Measurements from ENCODE around the gene SRGAP2C. TPM values are rescaled to one million over a fixed set of nuclear protein-coding genes. Genes with fewer than 3 reads are reported as not detected.
A peak's percentile ranks its signal among the peaks of the same experiment; 100 is the strongest.
"Not testable (repeated sequence)": the region's sequence is repeated elsewhere in the genome, so short reads cannot be mapped to it uniquely, and the experiment has no call there.

SRGAP2C gene
- total RNA-seq, 1 donor from 2014 or later = 18.6 TPM

DNA sequence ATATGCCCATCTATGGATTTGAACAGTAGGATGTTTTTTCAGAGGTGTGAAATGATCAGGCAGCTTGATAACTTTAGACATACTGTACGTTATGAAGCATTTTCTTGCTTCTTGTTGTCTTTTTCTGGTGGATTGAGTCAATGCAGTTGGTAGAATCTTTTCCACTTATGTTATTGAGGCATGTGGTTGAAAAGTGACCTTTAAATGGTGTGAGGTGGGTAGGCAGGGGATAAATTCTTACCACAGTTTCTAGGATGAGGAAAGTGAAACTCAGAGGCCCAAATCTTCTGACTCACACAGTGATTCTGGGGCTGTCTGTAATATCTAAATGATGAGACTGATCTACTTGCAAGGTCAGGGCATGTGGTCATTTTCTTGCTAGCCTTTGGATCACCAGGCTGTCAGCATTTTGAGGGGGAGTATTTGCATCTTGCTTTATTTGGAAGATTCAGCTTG is 79.0 kb downstream of the SRGAP2C start:
- H3K27ac ChIP-seq; intact Hi-C loops (cut with DNase I); H3K9me3 ChIP-seq; H3K4me3 ChIP-seq; H3K4me1 ChIP-seq; H3K36me3 ChIP-seq; DNase-seq (ENCODE audit: low spot score in 2 of 2); H3K27me3 ChIP-seq: not testable (repeated sequence)

DNA sequence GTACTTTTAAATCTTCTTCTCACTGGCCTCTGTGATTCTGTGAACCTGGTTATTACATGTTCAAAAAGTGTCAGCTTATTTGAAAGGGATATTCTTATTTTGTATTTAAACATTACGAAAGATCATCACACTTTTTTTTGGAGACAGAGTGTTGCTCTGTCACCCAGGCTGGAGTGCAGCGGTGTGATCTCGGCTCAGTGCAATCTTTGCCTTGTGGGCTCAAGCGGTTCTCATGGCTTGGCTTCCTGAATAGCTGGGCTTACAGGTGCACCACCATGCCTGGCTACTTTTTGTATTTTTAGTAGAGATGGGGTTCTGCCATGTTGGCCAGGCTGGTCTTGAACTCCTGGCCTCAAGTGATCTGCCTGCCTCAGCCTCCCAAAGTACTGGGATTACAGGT is 82.3 kb downstream of the SRGAP2C start:
- H3K27me3 ChIP-seq; H3K4me3 ChIP-seq; intact Hi-C loops (cut with DNase I); H3K36me3 ChIP-seq; H3K9me3 ChIP-seq; DNase-seq (ENCODE audit: low spot score in 2 of 2); H3K27ac ChIP-seq; H3K4me1 ChIP-seq: not testable (repeated sequence)

DNA sequence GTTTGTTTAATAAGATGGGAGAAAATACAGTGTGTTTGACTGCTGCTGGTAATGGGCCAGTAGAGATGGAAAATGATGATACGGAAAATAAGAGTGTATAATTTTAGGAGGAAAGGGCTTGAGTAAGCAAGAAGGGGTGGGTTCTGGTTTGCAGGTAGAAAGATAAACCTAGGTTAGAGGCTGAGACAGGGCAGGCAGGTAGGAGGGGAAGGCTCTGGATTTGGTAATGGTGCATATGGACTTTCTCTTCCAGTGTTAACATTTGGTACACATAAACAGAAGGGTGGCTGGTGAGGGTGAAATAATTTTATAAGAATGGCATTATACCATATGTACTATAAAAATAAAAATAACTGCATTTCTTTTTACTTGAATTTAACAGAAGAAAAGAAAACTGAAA is 84.5 kb downstream of the SRGAP2C start:
- DNase-seq (ENCODE audit: low spot score in 2 of 2); intact Hi-C loops (cut with DNase I): not testable (repeated sequence)

DNA sequence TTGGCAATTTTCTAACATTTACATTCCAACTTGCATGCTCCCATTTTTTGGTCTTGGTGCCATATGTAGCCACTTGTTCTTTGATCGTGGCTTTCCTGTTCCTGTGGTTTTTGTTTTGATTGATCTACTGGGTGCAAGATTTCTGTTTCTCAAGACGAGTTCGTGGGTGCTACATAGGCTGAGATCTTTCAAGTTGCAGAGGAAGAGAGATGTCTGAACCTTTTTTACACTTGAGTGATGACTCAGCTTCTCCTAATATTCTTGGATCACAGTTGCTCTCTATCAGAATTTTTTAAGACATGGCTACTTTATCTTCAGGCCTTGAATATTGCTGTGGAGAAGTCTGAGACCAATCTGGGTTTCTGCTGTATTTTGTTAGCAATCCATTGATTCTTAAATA is 85.2 kb downstream of the SRGAP2C start:
- intact Hi-C loops (cut with DNase I) = not testable (repeated sequence)

More for the DNA sequence above, 84.5 kb downstream of the SRGAP2C start:
- H3K27me3 ChIP-seq, H3K27ac ChIP-seq, H3K4me1 ChIP-seq, H3K36me3 ChIP-seq, H3K4me3 ChIP-seq, H3K9me3 ChIP-seq: not testable (repeated sequence)

DNA sequence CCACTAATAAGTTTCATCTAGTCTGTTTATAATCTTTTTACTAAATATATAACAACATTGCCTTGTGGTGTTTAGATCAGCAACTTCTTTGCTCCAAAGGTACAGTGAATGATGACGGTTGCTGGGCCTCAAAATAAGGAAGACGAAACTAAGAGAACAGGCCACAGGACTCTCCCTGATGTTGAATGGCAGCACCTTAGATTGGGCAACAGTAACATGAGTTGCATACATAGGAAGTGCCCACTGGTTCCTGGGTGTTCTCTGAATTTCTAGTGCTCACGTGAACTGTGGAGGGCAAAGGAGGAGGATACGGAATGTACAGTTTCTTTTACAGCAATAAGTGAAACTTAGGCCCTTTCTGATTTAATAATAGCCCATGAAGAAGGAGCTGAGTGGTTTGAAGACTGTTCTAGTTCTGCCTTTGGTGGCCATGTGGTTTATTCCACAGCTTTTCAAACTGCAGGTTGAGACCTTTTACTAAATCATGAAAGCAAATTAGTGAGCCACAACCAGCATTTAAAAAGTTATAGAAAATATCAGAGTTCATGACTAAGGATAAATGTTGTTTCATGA is 86.5 kb downstream of the SRGAP2C start:
- intact Hi-C loops (cut with DNase I) = not testable (repeated sequence)

More for the DNA sequence above, 85.2 kb downstream of the SRGAP2C start:
- DNase-seq (ENCODE audit: low spot score in 2 of 2); H3K9me3 ChIP-seq; H3K36me3 ChIP-seq; H3K27ac ChIP-seq; H3K4me1 ChIP-seq; H3K27me3 ChIP-seq; H3K4me3 ChIP-seq: not testable (repeated sequence)

DNA sequence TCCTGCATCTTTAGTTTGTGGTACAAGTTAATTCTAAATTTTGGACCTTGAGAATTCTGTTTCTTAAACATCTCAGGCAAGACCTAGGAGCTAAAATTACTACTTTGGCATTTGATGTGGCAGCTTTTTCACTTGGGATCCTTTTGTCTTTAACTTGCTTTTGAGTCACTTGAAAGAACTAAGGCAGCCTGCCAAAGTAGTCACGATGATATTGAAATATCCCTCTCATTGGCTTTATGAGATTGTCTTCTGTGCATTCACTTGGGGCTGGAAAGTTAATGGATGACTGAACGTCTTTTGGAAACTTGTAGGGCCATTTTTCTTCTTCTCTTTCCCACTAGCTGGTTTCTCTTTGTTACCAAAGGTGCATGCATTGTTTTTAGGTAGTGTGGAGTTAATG is 90.7 kb downstream of the SRGAP2C start:
- H3K4me3 ChIP-seq; intact Hi-C loops (cut with DNase I); H3K27ac ChIP-seq; H3K9me3 ChIP-seq; H3K4me1 ChIP-seq; H3K36me3 ChIP-seq; DNase-seq (ENCODE audit: low spot score in 2 of 2); H3K27me3 ChIP-seq: not testable (repeated sequence)

More for the DNA sequence above, 86.5 kb downstream of the SRGAP2C start:
- not testable (repeated sequence) for H3K4me3 ChIP-seq; H3K27me3 ChIP-seq; H3K9me3 ChIP-seq; DNase-seq (ENCODE audit: low spot score in 2 of 2); H3K36me3 ChIP-seq; H3K4me1 ChIP-seq; H3K27ac ChIP-seq

DNA sequence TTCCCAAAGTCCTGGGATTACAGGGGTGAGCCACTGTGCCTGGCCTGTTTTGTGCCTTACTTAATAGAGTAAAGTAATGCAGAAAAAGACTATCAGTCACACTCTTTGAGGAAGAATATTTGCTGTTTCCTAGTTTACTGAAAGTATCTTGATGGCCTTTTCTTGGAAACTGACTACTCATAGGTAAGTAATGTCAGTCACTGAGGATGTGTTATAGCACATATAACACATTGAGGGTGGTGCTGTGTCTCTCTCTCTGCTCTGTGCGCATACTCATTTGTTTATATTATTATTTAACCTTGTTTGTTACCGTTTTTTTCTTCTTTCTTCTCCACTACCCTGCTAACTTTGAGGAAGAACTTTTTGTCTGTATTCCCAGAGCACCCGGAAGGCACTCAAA is 93.4 kb downstream of the SRGAP2C start:
- H3K27me3 ChIP-seq; H3K36me3 ChIP-seq; H3K9me3 ChIP-seq; DNase-seq (ENCODE audit: low spot score in 2 of 2); intact Hi-C loops (cut with DNase I); H3K27ac ChIP-seq; H3K4me1 ChIP-seq; H3K4me3 ChIP-seq: not testable (repeated sequence)

DNA sequence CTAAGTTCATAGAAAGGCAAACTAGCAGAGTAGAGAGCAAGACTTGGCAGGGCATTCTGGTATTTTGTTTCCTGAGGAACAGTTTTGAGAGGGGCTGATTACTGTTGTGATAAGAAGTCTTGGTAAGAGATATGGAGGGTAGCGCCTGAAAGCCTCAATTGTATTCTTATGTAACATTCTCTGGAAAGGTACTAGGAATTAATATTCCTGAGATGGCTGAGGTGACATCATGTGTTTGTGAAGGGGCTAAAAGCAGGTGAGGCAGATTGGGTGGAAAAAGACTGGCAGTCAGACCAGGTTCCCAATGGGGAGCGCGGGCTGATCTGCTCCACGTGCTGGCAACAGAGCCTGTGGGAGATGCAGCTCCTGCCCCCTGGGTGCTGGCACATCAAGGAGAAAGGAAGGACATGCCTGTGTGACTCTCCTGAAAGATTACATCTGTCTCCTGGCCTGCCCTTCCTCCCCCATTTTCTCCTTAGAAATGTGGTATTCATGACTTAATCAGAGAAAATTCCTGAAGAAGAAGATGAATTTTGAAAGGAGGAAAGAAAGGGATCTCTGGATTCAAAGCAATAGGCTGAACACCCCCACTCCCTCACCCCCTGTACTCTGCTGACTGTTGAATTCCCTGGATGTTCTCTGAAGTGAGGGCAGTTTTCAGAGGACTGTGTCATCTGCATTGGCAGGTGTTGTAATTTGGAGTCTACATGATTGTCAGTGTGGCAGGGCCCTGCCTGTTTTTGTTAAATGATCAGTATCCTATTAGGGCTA is 94.2 kb downstream of the SRGAP2C start:
- H3K27ac ChIP-seq; H3K36me3 ChIP-seq; DNase-seq (ENCODE audit: low spot score in 2 of 2); H3K9me3 ChIP-seq; H3K27me3 ChIP-seq; H3K4me1 ChIP-seq; intact Hi-C loops (cut with DNase I); H3K4me3 ChIP-seq: not testable (repeated sequence)

DNA sequence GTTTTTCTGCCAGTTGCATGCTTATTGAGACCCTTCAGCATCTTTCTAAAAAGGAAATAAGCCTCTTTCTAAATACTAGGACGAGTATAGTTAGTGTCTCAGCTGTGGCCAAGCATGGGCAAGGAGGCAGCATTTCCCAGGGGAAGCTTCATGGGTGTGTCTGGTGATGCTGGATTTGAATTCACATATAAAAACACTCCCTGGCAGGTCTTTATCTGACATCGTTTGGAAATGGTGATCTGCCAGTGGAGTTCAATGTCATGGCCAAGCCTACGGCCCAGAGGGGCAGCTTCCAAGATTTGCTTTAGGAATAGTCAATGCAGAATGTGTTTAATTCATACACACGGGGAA is 94.7 kb downstream of the SRGAP2C start:
- H3K27ac ChIP-seq; H3K27me3 ChIP-seq; DNase-seq (ENCODE audit: low spot score in 2 of 2); H3K4me3 ChIP-seq; H3K36me3 ChIP-seq; intact Hi-C loops (cut with DNase I); H3K4me1 ChIP-seq; H3K9me3 ChIP-seq: not testable (repeated sequence)

DNA sequence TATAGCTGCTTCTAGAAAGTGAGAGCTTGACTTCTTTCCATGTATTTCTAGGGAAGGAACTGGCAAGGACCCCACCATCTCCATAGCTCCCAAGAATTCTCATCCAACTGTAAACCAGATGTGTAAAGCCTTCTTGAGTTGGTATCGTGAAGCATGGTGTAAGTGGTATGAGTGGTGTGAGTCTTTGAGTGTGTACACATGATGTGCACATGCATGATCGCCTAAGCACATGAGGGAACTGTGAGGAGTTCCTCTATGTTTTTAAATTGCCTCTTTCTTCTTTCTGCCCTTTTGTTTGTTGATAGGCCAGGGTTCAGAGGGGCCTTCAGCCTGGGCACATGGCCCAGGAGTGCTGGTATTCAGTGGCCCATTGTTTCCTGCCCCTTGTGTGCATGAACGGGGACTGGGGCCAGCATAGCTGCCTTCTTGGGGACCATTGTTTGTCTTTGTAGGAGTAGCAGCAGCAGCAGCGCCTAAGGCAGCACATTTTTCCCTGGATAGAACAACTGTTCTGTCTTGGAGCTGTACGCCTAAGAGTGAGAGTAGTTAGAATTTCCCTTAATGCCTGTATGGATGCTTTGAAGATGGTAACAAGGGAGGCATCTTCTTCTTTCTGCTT is 96.0 kb downstream of the SRGAP2C start:
- intact Hi-C loops (cut with DNase I); H3K4me1 ChIP-seq; H3K4me3 ChIP-seq; DNase-seq (ENCODE audit: low spot score in 2 of 2); H3K27me3 ChIP-seq; H3K36me3 ChIP-seq; H3K9me3 ChIP-seq; H3K27ac ChIP-seq: not testable (repeated sequence)

DNA sequence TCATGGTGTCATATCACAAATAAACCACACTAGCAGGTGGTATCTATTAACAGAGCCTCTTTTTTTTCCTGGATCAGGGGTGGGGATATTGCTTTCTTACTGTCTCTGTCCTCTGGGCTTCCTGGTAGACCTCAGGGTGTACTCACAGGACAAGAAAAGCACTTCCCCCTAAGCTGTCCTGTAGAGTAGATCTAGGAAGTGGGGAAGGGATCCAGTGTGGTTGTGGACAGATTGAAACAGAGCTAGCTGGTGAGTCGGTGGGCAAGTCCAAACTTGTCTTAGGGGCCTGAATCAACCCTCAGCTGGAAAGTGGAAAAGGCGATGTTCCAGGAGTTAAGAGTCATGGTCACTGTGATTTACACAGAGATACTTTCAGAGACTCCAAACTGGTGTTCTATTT is 96.7 kb downstream of the SRGAP2C start:
- H3K27ac ChIP-seq; H3K4me3 ChIP-seq; intact Hi-C loops (cut with DNase I); H3K9me3 ChIP-seq; H3K36me3 ChIP-seq; H3K4me1 ChIP-seq; H3K27me3 ChIP-seq; DNase-seq (ENCODE audit: low spot score in 2 of 2): not testable (repeated sequence)

DNA sequence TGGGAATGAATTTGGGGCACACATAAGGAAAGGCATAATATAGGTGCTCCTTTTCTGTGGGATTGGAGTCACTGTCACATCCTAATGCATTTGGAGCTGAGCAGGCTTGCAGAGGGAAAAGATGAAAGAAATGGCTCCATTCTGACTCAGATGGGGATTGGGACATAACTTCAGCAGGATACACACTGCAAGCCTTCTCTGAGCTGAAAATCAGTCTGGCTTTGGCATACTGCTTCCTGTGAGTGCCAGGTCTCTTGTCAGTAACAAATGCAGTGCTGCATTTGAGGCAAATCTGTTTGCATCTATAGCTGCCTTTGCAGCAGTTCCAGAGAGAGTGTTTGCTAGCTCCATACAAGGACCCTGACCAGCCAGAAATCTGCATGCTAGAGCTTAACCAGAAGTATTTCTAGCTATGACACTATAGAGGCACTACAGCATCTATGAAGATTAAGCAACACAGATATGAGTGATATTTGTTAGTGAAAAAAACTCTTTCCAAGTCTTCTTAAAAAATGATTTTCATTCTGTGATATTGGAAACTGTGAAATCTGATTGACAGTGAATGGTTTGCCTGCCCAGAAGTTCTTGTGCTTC is 98.9 kb downstream of the SRGAP2C start:
- H3K9me3 ChIP-seq; H3K27ac ChIP-seq; H3K36me3 ChIP-seq; H3K4me3 ChIP-seq; intact Hi-C loops (cut with DNase I); H3K27me3 ChIP-seq; H3K4me1 ChIP-seq: not testable (repeated sequence)
- peak in 1 of 2 donors; percentile 61 for DNase-seq (ENCODE audit: low spot score in 2 of 2)

DNA sequence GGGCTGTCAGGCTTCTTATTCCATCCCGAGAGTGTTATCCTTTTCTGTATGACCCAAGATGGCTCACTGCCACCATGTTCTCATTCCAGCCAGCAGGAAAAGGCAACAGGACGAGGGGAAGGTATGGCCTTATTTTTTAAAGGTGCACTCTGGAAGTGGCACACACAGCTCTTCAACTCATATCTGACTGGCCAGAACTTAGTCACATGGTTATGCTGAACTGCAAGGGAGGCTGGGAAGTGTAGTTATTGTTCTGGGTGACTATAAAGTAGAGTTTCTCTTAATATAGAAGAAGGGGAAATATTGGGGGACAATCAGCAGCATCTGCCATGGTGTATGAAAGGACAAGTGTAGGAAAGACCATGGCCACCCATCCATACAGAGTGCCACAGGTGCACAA is 107.8 kb downstream of the SRGAP2C start:
- intact Hi-C loops (cut with DNase I); H3K27me3 ChIP-seq; H3K9me3 ChIP-seq: not testable (repeated sequence)

More for the DNA sequence above, 107.8 kb downstream of the SRGAP2C start:
- not testable (repeated sequence) for H3K36me3 ChIP-seq; H3K4me3 ChIP-seq; DNase-seq (ENCODE audit: low spot score in 2 of 2); H3K27ac ChIP-seq; H3K4me1 ChIP-seq

All from ascending aorta (tissue), 2 donors.